Mesendoderm (in vitro differentiated cells): ENCODE data around the gene MED13.

Experiments
- DNase-seq: peaks from one replicate; pipeline ENCODE4 v3.0.0; 2013
- H2AK5ac ChIP-seq: 2 replicates; pipeline ENCODE4 v1.6.1; 2013; ENCODE audit warnings: low read length, inconsistent platforms
- H2BK120ac ChIP-seq: 2 replicates; pipeline ENCODE4 v1.6.1; 2013; ENCODE audit warnings: low read depth, mild to moderate bottlenecking, low read length, moderate library complexity, mixed read lengths
- H2BK15ac ChIP-seq: replicated peaks from 2 replicates; pipeline ENCODE4 v1.6.1; 2013; ENCODE audit warnings: low read depth, mild to moderate bottlenecking, moderate library complexity
- H2BK5ac ChIP-seq: 2 replicates; pipeline ENCODE4 v1.6.1; 2013; ENCODE audit warnings: low read length, inconsistent platforms
- H3K18ac ChIP-seq: 2 replicates; pipeline ENCODE4 v1.6.1; 2013; ENCODE audit warnings: mild to moderate bottlenecking, low read length, mixed read lengths
- H3K23ac ChIP-seq: one replicate; pipeline ENCODE4 v1.6.1; 2013; ENCODE audit warnings: low read length
- H3K27ac ChIP-seq: 2 replicates; pipeline ENCODE4 v1.5.1; 2013; ENCODE audit warnings: low read depth, mild to moderate bottlenecking, inconsistent platforms, low read length, moderate library complexity
- H3K27me3 ChIP-seq: 2 replicates; pipeline ENCODE4 v1.6.1; 2013; ENCODE audit warnings: low read length, control low read depth, mild to moderate bottlenecking, inconsistent platforms; ENCODE audit not compliant: insufficient read depth, poor library complexity
- H3K36me3 ChIP-seq: 2 replicates; pipeline ENCODE4 v1.6.1; 2013; ENCODE audit warnings: low read length, inconsistent platforms; ENCODE audit not compliant: control insufficient read depth, insufficient read depth
- H3K4ac ChIP-seq: one replicate; pipeline ENCODE4 v1.6.1; 2013; ENCODE audit warnings: low read depth, mild to moderate bottlenecking, low read length, moderate library complexity
- H3K4me1 ChIP-seq: 2 replicates; pipeline ENCODE4 v1.6.1; 2013; ENCODE audit warnings: low read depth, low read length, inconsistent platforms; ENCODE audit not compliant: control insufficient read depth
- H3K4me2 ChIP-seq: 2 replicates; pipeline ENCODE4 v1.6.1; 2013; ENCODE audit warnings: low read length
- H3K4me3 ChIP-seq: 2 replicates; pipeline ENCODE4 v1.5.1; 2013; ENCODE audit warnings: mild to moderate bottlenecking, low read length
- H3K56ac ChIP-seq: one replicate; pipeline ENCODE4 v1.6.1; 2013; ENCODE audit warnings: low read length
- H3K79me1 ChIP-seq: 2 replicates; pipeline ENCODE4 v1.6.1; 2013; ENCODE audit warnings: low read length, inconsistent platforms
- H3K79me2 ChIP-seq: 2 replicates; pipeline ENCODE4 v1.6.1; 2013; ENCODE audit warnings: mild to moderate bottlenecking, low read length; ENCODE audit not compliant: control insufficient read depth, insufficient read depth
- H3K9ac ChIP-seq: 2 replicates; pipeline ENCODE4 v1.6.1; 2013; ENCODE audit warnings: low read length, inconsistent platforms
- H4K5ac ChIP-seq: one replicate; pipeline ENCODE4 v1.6.1; 2013; ENCODE audit warnings: low read length
- H4K8ac ChIP-seq: one replicate; pipeline ENCODE4 v1.6.1; 2013; ENCODE audit warnings: low read depth, mild to moderate bottlenecking, control low read depth, low read length, moderate library complexity
- WGBS: extraction: QIAGEN DNeasy Blood & Tissue Kit; methylation state at CpG from one replicate; pipeline ENCODE4 v1.1.7; 2013; ENCODE audit warnings: low lambda C conversion rate, missing lambda C conversion rate; ENCODE audit not compliant: insufficient coverage; ENCODE audit errors: extremely low coverage; 5-methylcytosine and 5-hydroxymethylcytosine counted together

Gene MED13

GRCh38 chr17:62100055-62100454 is 35.0 kb upstream of the MED13 start:
- H2AK5ac ChIP-seq, result no peak overlapping the region
- H3K36me3 ChIP-seq, result no peaks in the 10 kb centered on the region
- no peaks in the 10 kb centered on the region for H3K27me3 ChIP-seq
- no peak overlapping the region for H4K5ac ChIP-seq
- no peak overlapping the region for H3K18ac ChIP-seq
- no peaks in the 10 kb centered on the region for H3K4me1 ChIP-seq
- no peak overlapping the region for H3K9ac ChIP-seq
- WGBS, result no CpG with 5 or more reads among the region's 1 CpG
- no peak overlapping the region for H3K56ac ChIP-seq
- H3K4me3 ChIP-seq, result no peak overlapping the region
- H3K79me2 ChIP-seq, result no peaks in the 10 kb centered on the region
- H3K4me2 ChIP-seq, result no peak overlapping the region
- H2BK15ac ChIP-seq, result no peak overlapping the region
- no peak overlapping the region for H3K23ac ChIP-seq
- H3K27ac ChIP-seq, result no peak overlapping the region
- H3K4ac ChIP-seq, result no peak overlapping the region
- no peak overlapping the region for H4K8ac ChIP-seq
- no peak overlapping the region for H2BK120ac ChIP-seq
- no peak for DNase-seq
- no peaks in the 10 kb centered on the region for H3K79me1 ChIP-seq
- no peak overlapping the region for H2BK5ac ChIP-seq

GRCh38 chr17:62099532-62099931 is 34.5 kb upstream of the MED13 start:
- H4K8ac ChIP-seq, result no peak overlapping the region
- no peak overlapping the region for H3K4me2 ChIP-seq
- H3K79me2 ChIP-seq, result no peaks in the 10 kb centered on the region
- H3K27ac ChIP-seq, result no peak overlapping the region
- H3K18ac ChIP-seq, result no peak overlapping the region
- no peak overlapping the region for H2BK120ac ChIP-seq
- WGBS, result no CpG with 5 or more reads among the region's 2 CpGs
- H2AK5ac ChIP-seq, result no peak overlapping the region
- H3K4me3 ChIP-seq, result no peak overlapping the region
- no peak overlapping the region for H2BK5ac ChIP-seq
- H3K27me3 ChIP-seq, result no peaks in the 10 kb centered on the region
- H3K4ac ChIP-seq, result no peak overlapping the region
- H3K36me3 ChIP-seq, result no peaks in the 10 kb centered on the region
- H3K4me1 ChIP-seq, result no peaks in the 10 kb centered on the region
- no peak overlapping the region for H4K5ac ChIP-seq
- no peak overlapping the region for H3K56ac ChIP-seq
- no peak overlapping the region for H2BK15ac ChIP-seq
- no peak for DNase-seq
- no peaks in the 10 kb centered on the region for H3K79me1 ChIP-seq
- H3K9ac ChIP-seq, result no peak overlapping the region
- no peak overlapping the region for H3K23ac ChIP-seq

GRCh38 chr17:62098623-62099231 is 33.6 kb upstream of the MED13 start:
- Histone ChIP-seq H2BK120ac (no peak overlapping the region), H2BK5ac (no peak overlapping the region), H4K5ac (no peak overlapping the region), H3K27ac (no peak overlapping the region), H3K79me2 (no peaks in the 10 kb centered on the region), H3K56ac (no peak overlapping the region), H3K4me1 (no peaks in the 10 kb centered on the region), H3K4me3 (no peak overlapping the region), H2BK15ac (no peak overlapping the region), H3K18ac (no peak overlapping the region), H2AK5ac (no peak overlapping the region), H3K4me2 (no peak overlapping the region), H3K4ac (no peak overlapping the region), H3K9ac (no peak overlapping the region), H4K8ac (no peak overlapping the region), H3K79me1 (no peaks in the 10 kb centered on the region), H3K36me3 (no peaks in the 10 kb centered on the region), H3K23ac (no peak overlapping the region), H3K27me3 (no peaks in the 10 kb centered on the region)
- no peak for DNase-seq
- WGBS, result no CpG with 5 or more reads among the region's 4 CpGs

GRCh38 chr17:62096401-62096670 is 31.3 kb upstream of the MED13 start:
- H3K18ac ChIP-seq, result no peak overlapping the region

GRCh38 chr17:62094175-62094574 is 29.1 kb upstream of the MED13 start:
- Histone ChIP-seq H3K27ac (no peak overlapping the region), H3K79me1 (no peaks in the 10 kb centered on the region), H3K18ac (no peak overlapping the region), H2BK5ac (no peak overlapping the region), H3K4me1 (no peaks in the 10 kb centered on the region), H3K4me3 (no peak overlapping the region), H3K79me2 (no peaks in the 10 kb centered on the region), H2BK120ac (no peak overlapping the region), H3K4ac (no peak overlapping the region), H4K8ac (no peak overlapping the region), H4K5ac (no peak overlapping the region), H3K36me3 (no peaks in the 10 kb centered on the region), H3K4me2 (no peak overlapping the region), H3K9ac (no peak overlapping the region), H2AK5ac (no peak overlapping the region), H3K23ac (no peak overlapping the region), H3K27me3 (no peaks in the 10 kb centered on the region), H2BK15ac (no peak overlapping the region), H3K56ac (no peak overlapping the region)
- DNase-seq, result no peak
- WGBS, result no CpG with 5 or more reads among the region's 2 CpGs

More at GRCh38 chr17:62096401-62096670, 31.3 kb upstream of the MED13 start:
- Histone ChIP-seq H3K36me3 (no peaks in the 10 kb centered on the region), H3K9ac (no peak overlapping the region), H2BK15ac (no peak overlapping the region), H3K79me1 (no peaks in the 10 kb centered on the region), H3K56ac (no peak overlapping the region), H3K23ac (no peak overlapping the region), H3K27me3 (no peaks in the 10 kb centered on the region), H4K5ac (no peak overlapping the region), H3K27ac (no peak overlapping the region), H3K4me2 (no peak overlapping the region), H3K4me3 (no peak overlapping the region), H2BK120ac (no peak overlapping the region), H3K4me1 (no peaks in the 10 kb centered on the region), H4K8ac (no peak overlapping the region), H3K79me2 (no peaks in the 10 kb centered on the region), H2AK5ac (no peak overlapping the region), H3K4ac (no peak overlapping the region), H2BK5ac (no peak overlapping the region)
- no CpG with 5 or more reads among the region's 3 CpGs for WGBS
- DNase-seq, result no peak
